K562 (cell line): Measurements from ENCODE around the gene EXOSC6. TPM values are rescaled to one million over a fixed set of nuclear protein-coding genes. Genes with fewer than 3 reads are reported as not detected.
A peak's percentile ranks its signal among the peaks of the same experiment; 100 is the strongest.
"Not testable (repeated sequence)": the region's sequence is repeated elsewhere in the genome, so short reads cannot be mapped to it uniquely, and the experiment has no call there.

ENCODE experiments used
- ATAC-seq: fragments of 200-7000 bp; cut with Tn5 transposase; 3 replicates; pipeline ENCODE4 v1.9.1; 2020; ENCODE audit warnings: moderate library complexity
- BruUV-seq: library from RNA; stranded (reverse); fragments of 400-500 nt; replicated peaks from 2 replicates; lab custom pipeline; 2021; lab: Mats Ljungman, UMichigan
- CTCF ChIA-PET: fragments of 300-600 bp; formaldehyde crosslinking; extraction: SDS; loops from one replicate; lab custom pipeline; 2021; ENCODE audit warnings: low intra/inter-chr PET ratio; lab: Yijun Ruan, JAX
- POLR2A ChIA-PET: fragments of 300-600, 350-650 bp; sonication (Branson Sonifier 250); formaldehyde crosslinking; extraction: SDS; loops from one replicate; lab custom pipeline; 2021; ENCODE audit warnings: antibody characterized with exemption, inconsistent platforms; lab: Yijun Ruan, JAX
- DNase-seq, 4 experiments: peaks; one replicate each; pipeline versions ENCODE4 v3.0.0 to v3.0.0-alpha.2; 2011 to 2018; ENCODE audit warnings: low spot score in 3 of 4, mixed read lengths in 3 of 4; ENCODE audit errors: extremely low read depth in 1 of 4
- FAIRE-seq: peaks from 2 replicates; lab custom pipeline; 2011; peaks lifted over from hg19 to GRCh38; lab: Jason Lieb, UNC
- H2AFZ ChIP-seq: 2 replicates; pipeline ENCODE4 v1.6.0; 2011; ENCODE audit warnings: low read depth, low read length, control low read depth, inconsistent platforms
- H3K27ac ChIP-seq: fragments of 200-600 bp; 3 replicates; pipeline ENCODE4 v1.8.0; 2011; ENCODE audit warnings: low read depth, mild to moderate bottlenecking, control low read depth, inconsistent platforms, low read length, moderate library complexity, mixed read lengths; ENCODE audit errors: extremely low read depth
- H3K27me3 ChIP-seq, 2 experiments: fragments of 300-600 bp in 1 of 2; 2 replicates in 1 of 2; 3 replicates in 1 of 2; pipeline versions ENCODE4 v1.6.0 to v1.8.0; 2011; ENCODE audit warnings: inconsistent platforms in 2 of 2, low read length in 2 of 2, mild to moderate bottlenecking in 1 of 2, mixed read lengths in 1 of 2, moderate library complexity in 1 of 2; ENCODE audit not compliant: control insufficient read depth in 2 of 2, insufficient read depth in 2 of 2
- H3K36me3 ChIP-seq: fragments of 300-600 bp; 3 replicates; pipeline ENCODE4 v1.8.0; 2011; ENCODE audit warnings: mild to moderate bottlenecking, low read length, inconsistent platforms; ENCODE audit not compliant: control insufficient read depth, insufficient read depth
- H3K4me1 ChIP-seq, 2 experiments: fragments of 200-600 bp in 1 of 2; replicated peaks in 1 of 2; 2 replicates in 1 of 2; 3 replicates in 1 of 2; pipeline versions ENCODE4 v1.5.1 to v1.8.0; 2011; ENCODE audit warnings: inconsistent platforms in 2 of 2, low read length in 2 of 2, mild to moderate bottlenecking in 1 of 2, mixed read lengths in 1 of 2, moderate library complexity in 1 of 2; ENCODE audit not compliant: control insufficient read depth in 2 of 2, insufficient read depth in 2 of 2
- H3K4me2 ChIP-seq: 2 replicates; pipeline ENCODE4 v1.6.1; 2011; ENCODE audit warnings: low read length, control low read depth, inconsistent platforms, mixed read lengths; ENCODE audit not compliant: insufficient read depth
- H3K4me3 ChIP-seq: fragments of 200-600 bp; sonication (generic), shearing (Covaris generic); 2 replicates; pipeline ENCODE4 v1.5.1; 2016; ENCODE audit warnings: control low read depth, inconsistent platforms
- H3K79me2 ChIP-seq: fragments of 200-600 bp; 3 replicates; pipeline ENCODE4 v1.8.0; 2011; ENCODE audit warnings: low read length, inconsistent platforms; ENCODE audit not compliant: control insufficient read depth, insufficient read depth
- H3K9ac ChIP-seq, 2 experiments: 2 replicates each; pipeline versions ENCODE4 v1.6.0 to v1.6.1; 2011; ENCODE audit warnings: low read depth in 2 of 2, low read length in 2 of 2, control low read depth in 1 of 2, inconsistent platforms in 1 of 2, mild to moderate bottlenecking in 1 of 2, mixed read lengths in 1 of 2; ENCODE audit not compliant: insufficient read depth in 1 of 2
- H3K9me1 ChIP-seq: one replicate; pipeline ENCODE4 v1.6.0; 2011; ENCODE audit warnings: inconsistent platforms, mild to moderate bottlenecking, low read length, moderate library complexity; ENCODE audit not compliant: control insufficient read depth, insufficient read depth
- H3K9me3 ChIP-seq: replicated peaks from 2 replicates; pipeline ENCODE4 v1.5.1; 2011; ENCODE audit warnings: low read depth, low read length, inconsistent platforms; ENCODE audit not compliant: control insufficient read depth, insufficient read depth
- H4K20me1 ChIP-seq: replicated peaks from 2 replicates; pipeline ENCODE4 v1.6.1; 2011; ENCODE audit warnings: low read length, inconsistent platforms, mixed read lengths; ENCODE audit not compliant: control insufficient read depth, insufficient read depth
- ZNF431 ChIP-seq: sonication (generic); formaldehyde crosslinking; IDR thresholded peaks from 2 replicates; pipeline ENCODE4 v1.8.0; 2022; ENCODE audit warnings: mild to moderate bottlenecking, missing genetic modification reagents
- WGBS: fragments of 100-300 bp; shearing (Covaris generic); methylation state at CpG from one replicate; pipeline ENCODE4 v1.1.6; 2016; ENCODE audit warnings: low coverage, mixed read lengths; ENCODE audit not compliant: insufficient coverage; ENCODE audit errors: missing lambda C conversion rate; 5-methylcytosine and 5-hydroxymethylcytosine counted together
- in situ Hi-C: fragments of 300-500 bp; cut with MboI; formaldehyde crosslinking; loops from 4 replicates; pipeline ENCODE4 v1.15.0; 2018; ENCODE audit warnings: inconsistent platforms, mixed read lengths
- intact Hi-C: fragments of 100-400 bp; cut with micrococcal nuclease; formaldehyde crosslinking; loops from 2 replicates; pipeline ENCODE4 v1.14.2; 2022
- polyA plus RNA-seq, 8 experiments: library from polyadenylated mRNA; depleted of rRNA in 4 of 8; stranded (reverse) in 5 of 8; unstranded in 3 of 8; fragments of >200 nt; fragmentation: Nextera tagmentation in 2 of 8; fragmentation: Illumina TruSeq in 1 of 8; extraction: Ambion mirVana in 2 of 8; extraction: Trizol in 1 of 8; gene quantifications; 2 replicates each; pipeline versions ENCODE4 v1.2.1 to v1.2.3, GENCODE V29; 2011 to 2014; ENCODE audit warnings: inconsistent platforms in 1 of 8, missing spikeins in 1 of 8
- total RNA-seq, 7 experiments: library from RNA; depleted of rRNA in 6 of 7; stranded (reverse); fragments of >200 nt in 6 of 7; fragmentation: Illumina TruSeq in 2 of 7; extraction: Trizol in 2 of 7; gene quantifications; 2 replicates each; pipeline versions ENCODE4 v1.2.1 to v1.2.3, GENCODE V29; 2011 to 2021; ENCODE audit warnings: low replicate concordance in 1 of 7

The EXOSC6 gene
- total and polyA plus RNA-seq, 9 of the 15 experiments (the other 6 are each of a cell fraction or from before 2014, with no cell fraction given): 9.2 to 29.0 (median 15.6) TPM

GRCh38 chr16:70206382-70206781 is 45.4 kb downstream of the EXOSC6 start:
- H3K36me3 ChIP-seq, POLR2A ChIA-PET, H3K79me2 ChIP-seq, H3K27ac ChIP-seq, DNase-seq, H3K9me3 ChIP-seq, ATAC-seq, H3K4me3 ChIP-seq, H4K20me1 ChIP-seq, intact Hi-C loops, CTCF ChIA-PET, H3K9me1 ChIP-seq, H3K9ac ChIP-seq, H3K4me1 ChIP-seq, in situ Hi-C loops, H2AFZ ChIP-seq, H3K27me3 ChIP-seq, FAIRE-seq, BruUV-seq, H3K4me2 ChIP-seq: not testable (repeated sequence)
- TF ChIP-seq ZNF431 (CRISPR knock-in tag): peak; percentile 80; the same call in 1 of the 2 replicates
- 72% methylated on average over 6 of the region's 6 CpGs for WGBS

GRCh38 chr16:70204668-70205405 is 46.9 kb downstream of the EXOSC6 start:
- H3K4me2 ChIP-seq, H3K4me1 ChIP-seq, H3K27ac ChIP-seq, FAIRE-seq, intact Hi-C loops, H3K9me3 ChIP-seq, H2AFZ ChIP-seq, H3K9ac ChIP-seq, H3K79me2 ChIP-seq, H3K36me3 ChIP-seq, H3K9me1 ChIP-seq, CTCF ChIA-PET, H3K4me3 ChIP-seq, BruUV-seq, H3K27me3 ChIP-seq, ATAC-seq, H4K20me1 ChIP-seq, in situ Hi-C loops, DNase-seq, POLR2A ChIA-PET: not testable (repeated sequence)
- no CpG with 5 or more reads among the region's 46 CpGs for WGBS

GRCh38 chr16:70204010-70204409 is 47.7 kb downstream of the EXOSC6 start:
- intact Hi-C loops, FAIRE-seq, H3K4me1 ChIP-seq, in situ Hi-C loops, H3K4me2 ChIP-seq, H3K9me3 ChIP-seq, H3K4me3 ChIP-seq, POLR2A ChIA-PET, H3K27ac ChIP-seq, H3K27me3 ChIP-seq, H3K79me2 ChIP-seq, H3K36me3 ChIP-seq, CTCF ChIA-PET, DNase-seq, H4K20me1 ChIP-seq, BruUV-seq, ATAC-seq, H3K9me1 ChIP-seq, H2AFZ ChIP-seq, H3K9ac ChIP-seq: not testable (repeated sequence)
- WGBS: 84% methylated on average over 4 of the region's 29 CpGs
